HG02981 (cell line): ENCODE results near the gene RGS8.

Experiments
- ATAC-seq: cut with Tn5 transposase; IDR thresholded peaks from one replicate; pipeline ENCODE4 v1.9.1; 2021; ENCODE audit warnings: mild to moderate bottlenecking, moderate library complexity; ENCODE audit not compliant: unreplicated experiment

The RGS8 gene

DNA sequence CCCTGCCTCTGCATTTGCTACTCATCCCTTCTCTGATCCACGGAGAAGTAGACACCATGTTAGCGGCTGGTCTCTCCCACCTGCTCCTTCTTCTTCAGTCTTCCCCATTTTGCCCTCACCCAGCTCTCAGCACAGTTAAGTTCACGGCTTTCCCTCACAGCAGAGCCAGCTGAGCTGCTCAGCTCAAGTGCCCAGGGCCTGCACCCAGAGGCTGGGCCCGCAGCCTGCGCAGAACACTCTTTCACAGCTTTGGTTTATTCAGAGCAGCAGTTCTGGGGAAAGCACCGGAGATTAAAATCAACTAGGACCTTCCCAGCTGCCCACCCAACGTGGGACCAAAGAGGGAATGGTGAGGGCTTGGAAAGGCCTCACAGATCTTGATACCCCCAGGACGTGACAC, 41.9 kb downstream of the RGS8 start:
- no peak for ATAC-seq

DNA sequence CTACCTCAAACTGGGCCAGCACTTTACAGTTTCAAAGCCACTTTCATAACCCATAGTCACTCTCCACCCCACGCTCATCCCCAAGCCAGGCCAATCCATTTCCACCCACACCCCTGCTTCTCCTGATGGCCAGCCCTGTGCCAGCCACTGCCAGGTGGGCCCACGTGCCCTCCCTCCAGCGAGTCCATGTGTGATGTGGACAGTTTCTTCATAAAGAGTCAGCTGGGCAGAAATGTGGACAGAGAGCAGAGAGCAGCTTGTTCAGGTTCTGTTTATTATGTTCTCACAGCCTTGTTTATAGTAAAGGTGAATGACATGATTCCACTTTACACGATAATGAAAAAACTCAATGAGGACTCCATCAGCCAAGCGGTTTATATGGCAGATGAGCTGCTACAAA, 42.8 kb downstream of the RGS8 start:
- ATAC-seq: no peak

DNA sequence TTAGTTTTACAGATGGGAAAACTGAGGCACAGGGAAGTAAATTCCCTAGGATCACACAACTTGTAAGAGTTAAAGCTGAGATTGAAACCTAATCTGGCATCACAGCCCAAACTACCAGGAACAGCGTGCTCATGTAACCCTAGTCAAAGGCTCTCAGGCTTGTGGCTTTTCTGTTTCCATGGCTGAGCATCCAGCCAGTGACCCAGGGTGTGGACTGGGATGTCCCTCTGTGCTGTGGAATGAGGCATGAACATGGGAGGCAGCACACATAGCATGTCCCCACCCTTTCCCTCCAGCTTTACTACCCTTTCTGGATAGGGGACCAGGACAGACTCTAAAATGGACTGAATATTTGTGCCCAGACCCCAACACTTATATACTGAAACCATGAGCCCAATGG, 45.1 kb downstream of the RGS8 start:
- ATAC-seq: no peak

DNA sequence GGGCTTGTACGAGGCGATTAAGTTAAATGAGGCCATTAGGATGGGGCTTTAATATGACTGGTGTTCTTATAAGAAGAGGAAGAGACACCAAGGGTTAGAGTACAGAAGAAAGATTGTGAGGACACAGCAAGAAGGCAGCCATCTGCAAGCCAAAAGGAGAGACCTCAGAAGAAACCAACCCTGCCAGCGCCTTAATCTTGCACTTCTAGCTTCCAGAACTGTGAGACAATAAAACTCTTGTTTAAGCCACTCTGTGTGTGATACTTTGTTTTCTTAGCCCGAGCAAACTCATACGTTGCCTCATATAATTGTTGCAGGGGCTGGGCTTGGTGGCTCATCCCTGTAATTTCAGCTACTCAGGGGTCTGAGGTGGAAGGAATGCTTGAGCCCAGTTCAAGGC, 46.6 kb downstream of the RGS8 start:
- ATAC-seq: no peak

DNA sequence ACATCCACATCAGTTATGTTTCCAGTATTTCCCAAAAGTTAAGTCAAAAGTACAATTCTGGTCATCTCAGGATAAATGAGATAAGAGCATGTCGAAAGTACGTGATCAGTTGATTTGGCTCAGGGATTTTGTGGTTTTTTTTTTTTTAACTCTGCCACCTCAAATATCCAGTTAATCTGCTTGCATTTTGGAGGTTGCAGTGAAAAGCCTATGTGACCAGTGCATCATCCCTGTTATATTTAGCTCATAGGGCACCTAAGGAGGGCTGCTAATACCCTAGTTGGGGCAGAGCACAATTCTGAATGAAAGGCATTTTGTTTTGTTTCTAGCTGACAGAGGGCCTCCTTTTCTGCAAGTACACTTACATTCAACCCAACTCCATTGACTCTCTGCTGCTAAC, 48.5 kb downstream of the RGS8 start:
- no peak for ATAC-seq
